ENCODE results near the gene CDC42EP2. TPM values are rescaled to one million over a fixed set of nuclear protein-coding genes. Genes with fewer than 3 reads are reported as not detected.
A peak's percentile ranks its signal among the peaks of the same experiment; 100 is the strongest.

Gene CDC42EP2
- total and polyA plus RNA-seq, 2 of the 13 experiments (the other 11 are each of a cell fraction or from before 2014, with no cell fraction given): 2.3 to 7.1 TPM

GRCh38 chr11:65314501-65315203, at the start of gene CDC42EP2 (continued):
- TF ChIP-seq MIER2 (CRISPR knock-in tag; IDR thresholded peaks at IDR 0.05) (no peak), ZNF17 (CRISPR knock-in tag; IDR thresholded peaks at IDR 0.05) (no peak), NR2F6 (IDR thresholded peaks at IDR 0.05) (no peak), NR2F6 (CRISPR knock-in tag; IDR thresholded peaks at IDR 0.05) (no peak), UBTF (CRISPR knock-in tag; IDR thresholded peaks at IDR 0.05) (peak; percentile 50; the same call in 1 of the 2 replicates), ZNF318 (CRISPR knock-in tag; IDR thresholded peaks at IDR 0.05) (no peak), PHB2 (IDR thresholded peaks at IDR 0.05; ENCODE audit: partially characterized antibody) (no peak), FOXK1 (CRISPR knock-in tag; IDR thresholded peaks at IDR 0.05; ENCODE audit: borderline replicate concordance, low read depth) (no peak; the same call in 1 of the 2 replicates), TFDP1 (CRISPR knock-in tag; IDR thresholded peaks at IDR 0.05; ENCODE audit: borderline replicate concordance) (no peak), ZNF354B (CRISPR knock-in tag; IDR thresholded peaks at IDR 0.05) (no peak), ZMAT3 (CRISPR knock-in tag; conservative IDR thresholded peaks at IDR 0.05) (peak; percentile 74), RORA (CRISPR knock-in tag; IDR thresholded peaks at IDR 0.05) (no peak), ZBTB21 (CRISPR knock-in tag; IDR thresholded peaks at IDR 0.05) (no peak), SNAPC2 (CRISPR knock-in tag; IDR thresholded peaks at IDR 0.05) (no peak), THYN1 (CRISPR knock-in tag; IDR thresholded peaks at IDR 0.05; ENCODE audit: borderline replicate concordance, low read depth) (no peak), ZNF160 (CRISPR knock-in tag; IDR thresholded peaks at IDR 0.05) (peak; percentile 40; the same call in 1 of the 2 replicates), SALL2 (CRISPR knock-in tag; IDR thresholded peaks at IDR 0.05) (no peak), ZNF674 (CRISPR knock-in tag; IDR thresholded peaks at IDR 0.05; ENCODE audit: low read depth) (no peak), ZNF20 (CRISPR knock-in tag; IDR thresholded peaks at IDR 0.05) (no peak), BORCS8-MEF2B (CRISPR knock-in tag; IDR thresholded peaks at IDR 0.05) (0 out of 2 replicates have a peak, but pooled peaks have one; percentile 8)
